GM19025 (cell line): ENCODE data around the gene MARCHF7.

Source experiments
- ATAC-seq: cut with Tn5 transposase; IDR thresholded peaks from one replicate; pipeline ENCODE4 v1.9.1; 2021; ENCODE audit warnings: mild to moderate bottlenecking, low read depth, moderate library complexity; ENCODE audit not compliant: unreplicated experiment

Gene MARCHF7

GRCh38 chr2:159758686-159759085 lies 46.4 kb downstream of the MARCHF7 start:
- ATAC-seq: no peak

- ATAC-seq: no peak
Observed at GRCh38 chr2:159759577-159759976, 47.3 kb downstream of the MARCHF7 start.

DNA sequence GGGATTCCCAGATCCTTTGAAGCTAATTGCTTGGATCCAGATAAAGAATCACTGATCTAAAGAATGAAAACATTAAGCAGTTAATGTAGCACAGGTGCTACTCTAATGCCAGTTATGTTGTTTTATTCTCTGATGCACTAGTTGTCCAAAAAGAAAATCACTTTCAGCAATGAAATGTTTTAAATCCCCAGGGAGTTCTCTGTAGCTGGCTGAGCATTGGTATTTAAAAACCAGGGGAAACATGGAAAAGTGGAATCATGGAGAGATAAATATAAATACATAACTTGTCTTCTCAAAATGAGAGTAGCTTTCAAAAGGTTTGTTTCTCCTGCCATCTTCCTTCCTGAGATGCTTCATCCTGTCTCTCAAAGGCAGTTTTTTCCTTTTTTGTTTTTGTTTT lies 48.0 kb downstream of the MARCHF7 start:
- no peak for ATAC-seq

DNA sequence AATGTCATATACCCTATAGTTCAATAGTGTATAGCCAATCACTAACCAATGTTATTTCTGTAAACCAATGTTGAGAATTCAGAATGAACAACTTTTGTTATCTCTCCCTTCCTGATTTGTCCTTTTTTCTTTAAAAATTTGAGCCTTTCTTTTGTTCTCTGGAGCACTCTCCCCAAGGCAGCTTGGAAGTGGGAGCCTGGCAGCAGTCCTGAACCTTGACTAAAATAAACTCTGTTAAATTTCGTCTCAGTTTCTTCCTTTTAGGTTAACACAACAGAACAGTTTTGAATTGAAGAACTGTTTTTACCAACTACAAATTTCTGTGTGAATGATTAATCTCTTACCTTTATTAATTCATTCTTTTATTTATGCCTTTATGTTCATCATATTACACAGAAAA lies 49.8 kb downstream of the MARCHF7 start:
- ATAC-seq: no peak
